HepG2 (cell line): Measurements from ENCODE around the gene FURIN. TPM values are rescaled to one million over a fixed set of nuclear protein-coding genes. Genes with fewer than 3 reads are reported as not detected.

Experiments used
- CCAR2 ChIP-seq: fragments of 200-400 bp; formaldehyde crosslinking; optimal IDR thresholded peaks from 2 replicates; pipeline ENCODE3; 2018; ENCODE audit warnings: low read depth, mild to moderate bottlenecking, low read length, moderate library complexity
- HOXA3 ChIP-seq: sonication (generic); formaldehyde crosslinking; IDR thresholded peaks from 2 replicates; pipeline ENCODE4 v1.5.0; 2020; ENCODE audit warnings: missing genetic modification reagents
- KDM4B ChIP-seq: sonication (generic); formaldehyde crosslinking; IDR thresholded peaks from 2 replicates; pipeline ENCODE4 v1.4.0; 2020; ENCODE audit warnings: missing genetic modification reagents
- MTA1 ChIP-seq: sonication (generic); formaldehyde crosslinking; IDR thresholded peaks from 2 replicates; pipeline ENCODE4 v1.4.0; 2020; ENCODE audit warnings: missing genetic modification reagents, mild to moderate bottlenecking, borderline replicate concordance
- MTF2 ChIP-seq: sonication (generic); formaldehyde crosslinking; IDR thresholded peaks from 2 replicates; pipeline ENCODE4 v1.5.0; 2020; ENCODE audit warnings: missing genetic modification reagents, borderline replicate concordance
- NKX3-1 ChIP-seq: sonication (generic); formaldehyde crosslinking; IDR thresholded peaks from 2 replicates; pipeline ENCODE4 v1.5.0; 2020; ENCODE audit warnings: missing genetic modification reagents
- PHF5A ChIP-seq: IDR thresholded peaks from one replicate; pipeline ENCODE4 v1.6.1; 2018; ENCODE audit warnings: low read depth, missing genetic modification reagents; ENCODE audit not compliant: unreplicated experiment
- RFXAP ChIP-seq: sonication (generic); formaldehyde crosslinking; IDR thresholded peaks from 2 replicates; pipeline ENCODE4 v1.4.0; 2020; ENCODE audit warnings: missing genetic modification reagents, borderline replicate concordance
- SP2 ChIP-seq: sonication (generic); formaldehyde crosslinking; IDR thresholded peaks from 2 replicates; pipeline ENCODE4 v1.5.1; 2020; ENCODE audit warnings: mild to moderate bottlenecking, missing genetic modification reagents
- ZMYM3 ChIP-seq: sonication (generic); formaldehyde crosslinking; IDR thresholded peaks from 2 replicates; pipeline ENCODE4 v1.5.1; 2020; ENCODE audit warnings: mild to moderate bottlenecking, missing genetic modification reagents
- ZNF263 ChIP-seq: sonication (generic); formaldehyde crosslinking; IDR thresholded peaks from 2 replicates; pipeline ENCODE4 v1.4.0; 2020; ENCODE audit warnings: missing genetic modification reagents
- ZNF367 ChIP-seq: sonication (generic); formaldehyde crosslinking; IDR thresholded peaks from 2 replicates; pipeline ENCODE4 v1.4.0; 2020; ENCODE audit warnings: missing genetic modification reagents, borderline replicate concordance
- ZNF562 ChIP-seq: sonication (generic); formaldehyde crosslinking; IDR thresholded peaks from 2 replicates; pipeline ENCODE4 v1.8.0; 2022; ENCODE audit warnings: missing genetic modification reagents, borderline replicate concordance
- ZNF652 ChIP-seq: IDR thresholded peaks from 2 replicates; pipeline ENCODE4 v1.6.1; 2016; ENCODE audit warnings: low read depth, borderline replicate concordance
- ZNF670 ChIP-seq: sonication (generic); formaldehyde crosslinking; IDR thresholded peaks from 2 replicates; pipeline ENCODE4 v1.8.0; 2022; ENCODE audit warnings: mild to moderate bottlenecking, missing genetic modification reagents, borderline replicate concordance
- ZNF792 ChIP-seq: IDR thresholded peaks from 2 replicates; pipeline ENCODE4 v1.6.1; 2016
- polyA plus RNA-seq, 8 experiments: library from polyadenylated mRNA; depleted of rRNA in 3 of 8; stranded (reverse) in 7 of 8; unstranded in 1 of 8; fragments of >200 nt; fragmentation: Illumina TruSeq in 4 of 8; extraction: Trizol in 4 of 8; gene quantifications; 2 replicates each; pipeline versions ENCODE4 v1.2.1 to v1.2.3, GENCODE V29; 2011 to 2016; ENCODE audit warnings: low read depth in 4 of 8, missing spikeins in 1 of 8, mixed read lengths in 1 of 8; ENCODE audit not compliant: insufficient read depth in 1 of 8
- total RNA-seq, 5 experiments: library from RNA; depleted of rRNA; stranded (reverse); fragments of >200 nt; fragmentation: Illumina TruSeq; extraction: Trizol; gene quantifications; 2 replicates each; pipeline ENCODE4 v1.2.3, GENCODE V29; 2016; ENCODE audit warnings: low read depth in 1 of 5
- TF ChIP-seq, protein P1 (sequence below): sonication (generic); formaldehyde crosslinking; IDR thresholded peaks from 2 replicates; pipeline ENCODE4 v1.9.0; 2022; ENCODE audit warnings: low read depth, missing genetic modification reagents
- TF ChIP-seq, protein P2 (sequence below): sonication (generic); formaldehyde crosslinking; IDR thresholded peaks from 2 replicates; pipeline ENCODE4 v1.5.1; 2020; ENCODE audit warnings: missing genetic modification reagents, mild to moderate bottlenecking, borderline replicate concordance
- TF ChIP-seq, protein P3 (sequence below): sonication (generic); formaldehyde crosslinking; IDR thresholded peaks from 2 replicates; pipeline ENCODE4 v1.8.0; 2022; ENCODE audit warnings: missing genetic modification reagents, mild to moderate bottlenecking, moderate library complexity, borderline replicate concordance
- TF ChIP-seq, protein P4 (sequence below): sonication (generic); formaldehyde crosslinking; IDR thresholded peaks from 2 replicates; pipeline ENCODE4 v1.9.0; 2021; ENCODE audit warnings: missing genetic modification reagents, borderline replicate concordance
- TF ChIP-seq, protein P5 (sequence below): sonication (generic); formaldehyde crosslinking; IDR thresholded peaks from 2 replicates; pipeline ENCODE4 v1.8.0; 2022; ENCODE audit warnings: missing genetic modification reagents, mild to moderate bottlenecking, borderline replicate concordance

The FURIN gene
- total and polyA plus RNA-seq, 2 of the 13 experiments (the other 11 are each of a cell fraction or from before 2014, with no cell fraction given): 15.2 to 17.4 TPM

DNA sequence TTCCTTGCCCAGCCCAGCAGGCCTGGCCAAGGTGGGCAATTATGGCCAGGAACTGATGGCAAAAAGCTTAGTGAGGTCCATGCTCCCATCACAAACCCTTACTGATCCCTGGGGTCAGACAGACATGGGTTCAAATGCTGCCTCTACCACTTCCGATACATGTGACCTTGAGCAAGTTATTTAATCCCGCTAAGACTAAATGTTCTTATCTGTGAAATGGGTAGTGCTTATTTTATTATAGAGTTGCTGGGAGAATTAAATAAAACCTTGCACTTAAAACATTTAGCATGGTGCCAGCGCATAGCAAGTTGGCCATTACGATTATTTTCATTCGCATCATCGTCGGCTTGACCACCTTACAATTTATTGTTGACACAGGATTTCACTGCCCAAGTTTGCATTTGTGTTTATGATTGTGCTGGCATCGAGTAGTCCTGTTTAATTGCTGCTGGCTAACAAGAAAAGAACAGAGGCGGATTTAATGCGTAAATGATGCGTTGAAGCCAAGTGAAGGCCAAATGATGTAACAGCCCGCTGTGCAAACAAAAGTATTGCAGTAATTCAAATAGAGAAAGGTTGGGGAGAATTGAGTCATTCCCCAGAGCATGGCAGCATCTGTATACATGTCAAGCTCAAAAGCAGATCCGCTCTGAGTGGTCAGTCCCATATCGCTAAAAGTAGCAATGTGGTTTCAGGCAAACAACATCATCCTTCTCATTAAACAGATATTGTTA lies 7.3 kb upstream of the FURIN start (continued):
- TF ChIP-seq, protein P1, sequence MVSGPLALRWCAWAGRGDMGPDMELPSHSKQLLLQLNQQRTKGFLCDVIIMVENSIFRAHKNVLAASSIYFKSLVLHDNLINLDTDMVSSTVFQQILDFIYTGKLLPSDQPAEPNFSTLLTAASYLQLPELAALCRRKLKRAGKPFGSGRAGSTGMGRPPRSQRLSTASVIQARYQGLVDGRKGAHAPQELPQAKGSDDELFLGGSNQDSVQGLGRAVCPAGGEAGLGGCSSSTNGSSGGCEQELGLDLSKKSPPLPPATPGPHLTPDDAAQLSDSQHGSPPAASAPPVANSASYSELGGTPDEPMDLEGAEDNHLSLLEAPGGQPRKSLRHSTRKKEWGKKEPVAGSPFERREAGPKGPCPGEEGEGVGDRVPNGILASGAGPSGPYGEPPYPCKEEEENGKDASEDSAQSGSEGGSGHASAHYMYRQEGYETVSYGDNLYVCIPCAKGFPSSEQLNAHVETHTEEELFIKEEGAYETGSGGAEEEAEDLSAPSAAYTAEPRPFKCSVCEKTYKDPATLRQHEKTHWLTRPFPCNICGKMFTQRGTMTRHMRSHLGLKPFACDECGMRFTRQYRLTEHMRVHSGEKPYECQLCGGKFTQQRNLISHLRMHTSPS: peak; percentile 69
- TF ChIP-seq, protein P2, sequence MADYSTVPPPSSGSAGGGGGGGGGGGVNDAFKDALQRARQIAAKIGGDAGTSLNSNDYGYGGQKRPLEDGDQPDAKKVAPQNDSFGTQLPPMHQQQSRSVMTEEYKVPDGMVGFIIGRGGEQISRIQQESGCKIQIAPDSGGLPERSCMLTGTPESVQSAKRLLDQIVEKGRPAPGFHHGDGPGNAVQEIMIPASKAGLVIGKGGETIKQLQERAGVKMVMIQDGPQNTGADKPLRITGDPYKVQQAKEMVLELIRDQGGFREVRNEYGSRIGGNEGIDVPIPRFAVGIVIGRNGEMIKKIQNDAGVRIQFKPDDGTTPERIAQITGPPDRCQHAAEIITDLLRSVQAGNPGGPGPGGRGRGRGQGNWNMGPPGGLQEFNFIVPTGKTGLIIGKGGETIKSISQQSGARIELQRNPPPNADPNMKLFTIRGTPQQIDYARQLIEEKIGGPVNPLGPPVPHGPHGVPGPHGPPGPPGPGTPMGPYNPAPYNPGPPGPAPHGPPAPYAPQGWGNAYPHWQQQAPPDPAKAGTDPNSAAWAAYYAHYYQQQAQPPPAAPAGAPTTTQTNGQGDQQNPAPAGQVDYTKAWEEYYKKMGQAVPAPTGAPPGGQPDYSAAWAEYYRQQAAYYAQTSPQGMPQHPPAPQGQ (CRISPR knock-in tag): no peak
- TF ChIP-seq ZNF792 (CRISPR knock-in tag): peak; percentile 86
- no peak for TF ChIP-seq CCAR2
- TF ChIP-seq KDM4B (CRISPR knock-in tag): no peak
- no peak for TF ChIP-seq PHF5A (CRISPR knock-in tag)
- TF ChIP-seq ZMYM3 (CRISPR knock-in tag): peak; percentile 39; the same call in 1 of the 2 replicates
- TF ChIP-seq, protein P3, sequence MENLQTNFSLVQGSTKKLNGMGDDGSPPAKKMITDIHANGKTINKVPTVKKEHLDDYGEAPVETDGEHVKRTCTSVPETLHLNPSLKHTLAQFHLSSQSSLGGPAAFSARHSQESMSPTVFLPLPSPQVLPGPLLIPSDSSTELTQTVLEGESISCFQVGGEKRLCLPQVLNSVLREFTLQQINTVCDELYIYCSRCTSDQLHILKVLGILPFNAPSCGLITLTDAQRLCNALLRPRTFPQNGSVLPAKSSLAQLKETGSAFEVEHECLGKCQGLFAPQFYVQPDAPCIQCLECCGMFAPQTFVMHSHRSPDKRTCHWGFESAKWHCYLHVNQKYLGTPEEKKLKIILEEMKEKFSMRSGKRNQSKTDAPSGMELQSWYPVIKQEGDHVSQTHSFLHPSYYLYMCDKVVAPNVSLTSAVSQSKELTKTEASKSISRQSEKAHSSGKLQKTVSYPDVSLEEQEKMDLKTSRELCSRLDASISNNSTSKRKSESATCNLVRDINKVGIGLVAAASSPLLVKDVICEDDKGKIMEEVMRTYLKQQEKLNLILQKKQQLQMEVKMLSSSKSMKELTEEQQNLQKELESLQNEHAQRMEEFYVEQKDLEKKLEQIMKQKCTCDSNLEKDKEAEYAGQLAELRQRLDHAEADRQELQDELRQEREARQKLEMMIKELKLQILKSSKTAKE (CRISPR knock-in tag): peak; percentile 86
- TF ChIP-seq ZNF263: no peak
- no peak for TF ChIP-seq NKX3-1 (CRISPR knock-in tag)
- no peak for TF ChIP-seq ZNF367 (CRISPR knock-in tag)
- 0 out of 2 replicates have a peak, but pooled peaks have one; percentile 34 for TF ChIP-seq ZNF670
- TF ChIP-seq HOXA3: peak; percentile 76
- peak; percentile 32; the same call in 1 of the 2 replicates for TF ChIP-seq ZNF652 (CRISPR knock-in tag)
- TF ChIP-seq RFXAP (CRISPR knock-in tag): no peak
- TF ChIP-seq MTA1: no peak
- TF ChIP-seq SP2 (CRISPR knock-in tag): no peak
- TF ChIP-seq, protein P4, sequence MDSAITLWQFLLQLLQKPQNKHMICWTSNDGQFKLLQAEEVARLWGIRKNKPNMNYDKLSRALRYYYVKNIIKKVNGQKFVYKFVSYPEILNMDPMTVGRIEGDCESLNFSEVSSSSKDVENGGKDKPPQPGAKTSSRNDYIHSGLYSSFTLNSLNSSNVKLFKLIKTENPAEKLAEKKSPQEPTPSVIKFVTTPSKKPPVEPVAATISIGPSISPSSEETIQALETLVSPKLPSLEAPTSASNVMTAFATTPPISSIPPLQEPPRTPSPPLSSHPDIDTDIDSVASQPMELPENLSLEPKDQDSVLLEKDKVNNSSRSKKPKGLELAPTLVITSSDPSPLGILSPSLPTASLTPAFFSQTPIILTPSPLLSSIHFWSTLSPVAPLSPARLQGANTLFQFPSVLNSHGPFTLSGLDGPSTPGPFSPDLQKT: no peak
- TF ChIP-seq, protein P5, sequence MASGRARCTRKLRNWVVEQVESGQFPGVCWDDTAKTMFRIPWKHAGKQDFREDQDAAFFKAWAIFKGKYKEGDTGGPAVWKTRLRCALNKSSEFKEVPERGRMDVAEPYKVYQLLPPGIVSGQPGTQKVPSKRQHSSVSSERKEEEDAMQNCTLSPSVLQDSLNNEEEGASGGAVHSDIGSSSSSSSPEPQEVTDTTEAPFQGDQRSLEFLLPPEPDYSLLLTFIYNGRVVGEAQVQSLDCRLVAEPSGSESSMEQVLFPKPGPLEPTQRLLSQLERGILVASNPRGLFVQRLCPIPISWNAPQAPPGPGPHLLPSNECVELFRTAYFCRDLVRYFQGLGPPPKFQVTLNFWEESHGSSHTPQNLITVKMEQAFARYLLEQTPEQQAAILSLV (CRISPR knock-in tag): no peak
- TF ChIP-seq MTF2 (CRISPR knock-in tag): no peak
- TF ChIP-seq ZNF562 (CRISPR knock-in tag): no peak
